Fibroblast of peridontal ligament (primary cell): ENCODE results near the gene TMEFF2.
A peak's percentile ranks its signal among the peaks of the same experiment; 100 is the strongest.
"Not testable (repeated sequence)": the region's sequence is repeated elsewhere in the genome, so short reads cannot be mapped to it uniquely, and the experiment has no call there.

Experiments
- DNase-seq: peaks from one replicate; pipeline ENCODE4 v3.0.0-alpha.2; 2010; ENCODE audit errors: extremely low read depth

TMEFF2 gene

DNA sequence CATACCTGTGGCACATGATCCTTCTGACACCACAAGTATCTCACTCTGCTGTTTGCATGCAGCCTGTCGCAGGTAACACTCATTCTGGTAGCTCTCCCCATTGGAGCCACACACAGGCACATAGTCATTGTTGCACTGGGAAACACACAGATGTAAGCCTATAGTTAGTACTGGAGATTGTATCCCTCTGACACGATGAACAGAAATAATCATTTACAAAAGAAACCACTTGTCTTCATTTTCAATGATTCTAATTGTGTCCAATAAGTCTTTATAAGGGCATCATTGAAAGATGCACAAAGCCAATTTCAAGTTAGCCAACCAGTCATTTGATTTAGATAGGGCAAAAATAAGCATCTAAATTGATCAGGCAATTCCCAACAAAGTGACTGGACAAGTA lies 10.4 kb downstream of the TMEFF2 start:
- DNase-seq: no peak

DNA sequence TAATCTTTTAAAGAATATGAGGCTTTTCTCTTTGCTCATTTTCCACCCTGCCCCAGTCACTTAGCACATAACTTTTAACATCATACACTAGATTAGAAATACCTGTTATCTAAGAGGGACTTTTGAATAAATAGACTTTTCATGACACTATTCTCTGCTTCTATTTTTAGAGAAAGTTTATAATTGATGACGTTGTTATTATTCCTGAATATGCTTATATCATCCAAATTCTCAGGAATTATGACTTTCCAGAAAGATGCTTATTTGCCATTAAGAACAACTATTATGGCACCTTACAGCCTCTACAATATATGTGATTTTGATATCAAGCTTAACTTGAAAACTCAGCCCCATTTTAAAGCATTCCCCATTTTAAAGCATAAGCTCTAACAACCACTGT lies 11.4 kb downstream of the TMEFF2 start:
- no peak for DNase-seq

DNA sequence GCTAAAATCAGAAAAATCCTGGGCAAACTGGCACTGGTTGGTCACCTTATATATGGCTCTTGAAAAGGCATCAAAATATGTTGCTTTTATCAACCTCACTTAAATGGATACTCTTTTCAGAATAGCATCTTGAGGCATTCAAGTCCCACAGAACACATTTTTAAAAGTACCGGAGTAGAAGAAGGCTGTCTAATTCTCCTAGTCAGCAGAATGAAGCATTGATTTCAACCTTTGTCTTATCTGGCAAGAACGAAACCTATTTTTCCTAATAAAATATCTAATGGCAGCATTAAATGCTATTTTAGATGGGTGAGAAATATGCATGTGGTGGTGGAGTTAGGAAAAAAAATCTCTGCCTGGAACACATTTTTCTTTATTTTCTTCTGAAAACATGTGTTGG lies 27.8 kb downstream of the TMEFF2 start:
- DNase-seq: no peak

DNA sequence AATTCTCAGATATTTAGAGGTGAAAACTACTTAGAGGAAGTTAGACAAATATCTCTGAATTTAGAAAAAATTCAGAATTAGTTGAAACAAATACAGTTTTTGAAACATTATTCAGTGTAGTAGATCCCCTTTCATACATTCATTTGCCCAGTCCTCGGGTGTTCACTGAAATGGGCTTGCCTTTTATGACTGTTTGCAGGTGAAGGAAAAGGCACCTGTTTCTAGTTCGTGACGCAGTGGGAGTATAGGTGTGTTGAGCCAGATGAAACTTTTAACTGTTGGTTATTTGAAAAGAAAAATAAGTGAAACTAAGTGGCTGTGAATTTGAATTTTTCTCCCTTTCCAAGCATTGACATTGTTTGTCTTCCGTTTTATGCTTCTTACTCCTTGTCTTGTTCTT lies 28.9 kb downstream of the TMEFF2 start:
- no peak for DNase-seq

DNA sequence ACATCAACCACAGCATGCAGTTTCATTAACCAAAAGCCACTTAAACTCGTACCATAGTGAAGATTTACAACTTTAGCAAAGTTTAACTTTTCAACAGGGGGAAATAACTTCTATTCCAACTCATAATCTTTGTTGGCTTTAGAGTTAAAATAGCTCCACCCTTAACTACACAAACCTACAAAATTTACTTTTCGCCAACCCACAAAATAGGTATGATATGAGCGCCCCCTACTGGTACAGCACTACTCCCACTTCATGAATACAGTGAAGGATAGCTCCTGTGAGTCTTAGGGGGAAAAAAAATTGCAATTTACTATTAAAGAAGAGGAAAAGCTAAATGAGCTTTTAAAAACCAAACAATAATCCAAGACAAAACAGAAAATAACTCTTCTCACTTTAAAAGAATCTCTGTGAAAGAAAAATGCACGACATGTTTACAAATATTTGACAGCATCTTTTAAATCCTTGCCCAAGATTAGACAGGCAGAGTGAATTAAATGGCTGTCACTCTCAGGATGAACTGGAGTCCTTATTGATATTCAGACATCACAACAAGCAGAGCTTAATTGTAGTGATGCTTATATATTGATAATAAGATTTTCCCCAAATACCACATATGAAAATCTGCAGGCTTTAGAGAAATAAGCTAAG lies 32.2 kb downstream of the TMEFF2 start:
- DNase-seq: peak; percentile 88

DNA sequence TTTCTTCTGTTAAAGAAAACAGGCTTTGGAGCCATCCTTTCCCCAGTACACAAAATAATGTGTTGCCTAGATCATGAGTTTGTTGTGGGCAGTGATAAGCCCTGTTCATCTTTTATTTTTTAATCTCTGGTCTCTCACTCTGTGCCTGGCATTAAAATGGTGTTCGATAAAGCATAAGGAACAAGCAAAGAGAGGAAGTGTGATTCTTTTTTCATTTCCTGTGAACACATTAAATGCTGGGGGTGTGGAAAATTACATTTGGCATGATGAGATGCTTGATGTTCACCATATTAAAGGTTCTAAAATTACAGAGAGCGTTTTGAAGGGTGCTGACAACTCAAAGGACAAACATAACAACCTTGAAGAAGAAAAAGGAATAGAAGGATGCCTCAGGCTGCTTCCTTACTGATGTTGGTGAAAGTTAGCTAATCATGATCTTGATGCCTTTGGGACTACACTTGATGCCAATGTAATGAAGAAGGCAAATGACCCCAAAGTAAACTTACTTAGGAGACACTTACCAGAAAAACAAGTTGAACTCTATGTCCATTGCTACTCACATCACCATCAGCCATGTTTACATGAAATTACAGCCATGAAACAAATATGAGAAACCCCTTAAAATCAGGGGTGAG lies 33.0 kb downstream of the TMEFF2 start:
- DNase-seq: no peak

DNA sequence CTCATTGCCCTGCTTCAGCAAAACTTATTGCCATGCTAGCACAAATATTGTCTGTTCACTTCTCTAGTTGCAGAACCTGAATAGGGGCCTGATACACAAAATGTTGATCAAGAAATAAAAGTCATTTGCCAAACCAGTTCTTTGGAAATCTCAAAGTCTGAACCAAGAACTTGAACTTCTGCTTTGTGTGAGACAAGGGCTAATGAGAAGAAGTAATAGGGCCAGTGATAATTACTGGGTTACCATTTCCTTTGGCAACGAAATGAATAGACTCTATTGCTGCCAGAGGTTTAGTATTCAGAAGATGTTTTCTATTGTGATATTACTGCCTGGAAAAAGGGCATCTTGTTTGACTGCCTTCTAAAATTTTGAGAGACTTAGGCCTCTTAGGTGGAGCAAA lies 35.0 kb downstream of the TMEFF2 start:
- no peak for DNase-seq

DNA sequence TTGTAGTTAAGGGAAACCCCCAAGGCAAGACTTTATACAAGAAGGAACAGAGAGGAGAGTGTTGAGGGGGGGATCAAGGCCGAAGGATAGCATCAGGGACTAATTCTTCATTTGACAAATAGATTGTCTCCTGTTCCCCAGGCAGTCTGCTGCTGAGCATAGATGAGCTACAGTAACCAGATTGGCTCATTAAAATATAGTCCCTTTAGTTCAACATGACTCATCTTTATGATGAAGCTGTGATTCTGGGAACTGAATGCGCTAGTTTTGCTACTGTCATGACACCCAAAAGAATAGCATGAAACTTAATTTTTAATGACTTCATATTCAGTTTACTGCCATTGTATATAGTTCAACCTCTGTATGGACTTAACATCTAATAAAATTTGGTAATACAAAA lies 35.5 kb downstream of the TMEFF2 start:
- no peak for DNase-seq

DNA sequence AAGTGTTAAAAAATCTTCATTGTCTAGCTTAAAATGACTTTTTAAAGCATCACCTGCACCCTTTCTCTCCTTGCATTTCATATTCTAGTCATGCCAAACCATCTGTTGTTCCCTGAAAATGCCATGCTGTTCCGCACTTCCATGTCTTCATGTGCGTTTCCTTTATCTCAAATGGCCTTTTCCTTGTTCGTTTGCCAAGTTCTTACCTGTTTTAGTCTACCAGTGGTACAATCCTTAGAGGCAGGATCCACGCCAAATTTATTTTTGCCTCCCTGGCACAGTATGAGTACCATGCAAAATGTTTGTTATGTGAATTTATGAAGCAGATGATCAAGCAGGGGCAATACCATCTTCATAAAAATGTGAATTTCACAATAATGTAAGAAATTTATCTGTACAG lies 37.0 kb downstream of the TMEFF2 start:
- DNase-seq: no peak

DNA sequence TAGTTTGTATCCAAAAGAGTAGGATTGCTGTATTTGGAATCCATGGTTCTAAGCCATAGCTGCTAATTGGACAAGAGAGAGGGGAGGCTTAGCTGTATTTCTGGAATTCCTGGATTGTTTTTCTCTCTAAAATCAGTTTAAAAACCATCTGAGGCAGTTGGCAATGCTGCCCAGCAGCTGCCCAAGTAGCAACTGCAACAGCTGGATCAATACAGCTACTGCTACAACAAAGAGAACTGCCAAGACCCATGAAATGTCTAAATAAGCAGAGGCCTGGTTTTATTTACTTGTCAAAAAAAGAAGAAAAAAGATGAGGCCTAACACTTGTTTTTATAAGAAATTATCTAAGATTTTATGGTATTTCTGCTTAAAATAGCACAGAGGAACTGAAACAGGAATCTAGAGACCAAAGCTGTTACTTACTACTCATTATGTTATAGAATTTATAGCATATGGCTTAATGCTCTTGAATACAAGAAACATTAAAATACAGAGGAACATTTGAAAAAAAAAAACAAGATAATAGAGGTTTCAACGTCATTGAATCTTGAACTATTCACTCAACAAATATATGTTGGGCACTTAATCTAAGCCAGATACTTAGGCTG lies 39.1 kb downstream of the TMEFF2 start:
- peak; percentile 67 for DNase-seq

DNA sequence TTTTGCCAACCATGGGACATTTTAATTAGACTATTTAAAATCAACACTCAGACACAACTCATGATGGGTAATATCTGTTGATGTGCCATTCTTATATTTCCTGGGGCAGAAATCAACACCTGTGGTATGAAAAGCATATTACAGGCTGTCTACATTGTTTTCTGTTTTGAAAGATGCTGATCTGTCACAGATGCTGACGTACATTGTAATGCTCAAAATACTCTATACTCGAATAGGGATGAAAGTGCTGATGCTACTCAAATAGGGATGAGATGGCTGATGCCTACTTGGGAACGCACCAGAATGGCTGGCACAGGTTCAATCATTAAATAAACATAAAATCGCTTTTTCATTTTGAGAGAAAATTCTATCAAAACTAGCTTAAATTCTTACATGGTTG lies 41.2 kb downstream of the TMEFF2 start:
- DNase-seq: no peak

DNA sequence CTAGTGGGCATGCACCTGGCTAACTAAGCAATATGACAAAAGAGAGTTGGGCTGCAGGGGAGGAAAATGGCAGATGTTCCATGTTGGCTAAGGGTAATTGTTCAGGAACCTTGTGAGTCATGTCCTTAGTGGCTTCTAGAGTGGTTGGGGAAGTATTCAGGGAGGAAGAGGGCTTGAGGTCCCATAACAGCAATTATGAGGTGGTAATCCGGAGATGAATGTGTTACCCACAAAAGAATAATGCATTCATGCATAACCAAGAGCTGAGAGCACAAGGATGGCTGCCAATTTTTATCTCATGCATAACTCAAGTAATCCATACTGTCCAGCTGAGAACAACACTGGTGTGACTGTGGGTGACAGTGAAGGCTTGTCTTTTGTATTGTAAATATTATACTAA lies 42.9 kb downstream of the TMEFF2 start:
- peak; percentile 27 for DNase-seq

DNA sequence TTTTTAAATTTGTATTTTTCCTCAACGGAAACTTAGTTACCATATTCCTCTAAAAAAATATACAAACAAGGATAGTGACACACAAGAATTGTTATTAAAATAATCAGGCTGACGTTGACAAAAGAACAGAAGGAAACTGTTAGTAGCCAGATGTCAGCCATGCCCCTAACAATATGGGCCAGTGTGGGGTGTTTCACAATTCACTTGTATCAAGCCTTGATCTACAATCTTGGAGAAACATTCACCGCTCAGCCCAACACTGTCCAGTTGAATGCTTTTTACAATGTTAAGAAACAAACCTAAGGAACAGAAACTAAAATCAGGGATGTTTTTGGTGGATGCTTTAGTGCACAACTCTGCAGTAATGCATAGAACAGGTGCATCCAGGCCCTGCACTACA lies 44.6 kb downstream of the TMEFF2 start:
- DNase-seq: peak; percentile 13

DNA sequence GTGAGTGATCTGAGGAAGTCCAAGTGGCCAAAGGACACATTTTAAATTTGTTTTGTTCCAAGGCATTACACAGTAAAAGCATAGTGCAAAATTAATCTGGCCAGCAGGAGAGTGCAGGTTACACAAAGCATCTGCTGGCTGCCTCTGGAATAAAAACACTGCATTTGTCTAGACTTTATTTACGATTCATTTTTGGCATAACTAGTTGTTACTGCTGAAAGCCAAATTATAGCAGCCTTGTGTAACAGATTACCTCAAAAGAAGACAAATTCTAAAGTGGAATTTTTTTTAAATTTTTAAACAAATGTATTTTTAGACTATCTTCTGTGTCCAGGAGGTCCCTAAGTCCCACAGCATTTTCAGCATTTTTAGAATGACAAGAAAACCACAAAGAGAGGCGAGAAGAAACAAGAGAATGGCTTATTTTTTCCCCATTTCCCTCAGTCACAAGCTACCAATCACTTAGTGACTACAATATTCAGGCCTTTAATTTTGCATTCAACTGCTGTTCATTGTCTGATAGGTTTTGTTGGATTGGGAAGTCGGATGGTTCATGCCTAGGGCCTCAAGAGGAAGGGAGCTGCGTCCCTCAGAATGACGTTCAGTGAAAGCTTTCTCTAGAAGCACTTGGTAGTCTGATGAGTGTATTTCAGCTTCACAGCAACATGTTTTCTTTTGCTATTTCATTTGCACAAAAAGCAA lies 46.0 kb downstream of the TMEFF2 start:
- peak; percentile 72 for DNase-seq

DNA sequence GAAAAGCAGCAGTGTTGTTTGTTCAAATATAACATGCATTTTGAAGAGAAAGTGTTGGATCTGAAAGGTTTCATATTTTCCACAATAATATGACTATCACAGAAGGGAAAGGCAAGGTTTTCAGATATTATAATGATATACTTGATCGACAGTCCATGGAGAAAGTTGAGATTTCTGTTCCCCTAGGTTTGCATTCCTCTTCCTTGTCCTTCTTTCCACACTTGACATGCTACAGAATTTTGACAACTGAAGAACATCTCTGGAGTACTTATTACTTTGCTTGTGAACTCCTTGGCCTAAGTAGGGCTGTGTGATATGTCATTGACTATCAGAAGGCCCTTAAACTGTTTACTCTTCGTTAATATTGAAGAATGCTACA lies 46.5 kb downstream of the TMEFF2 start:
- no peak for DNase-seq

DNA sequence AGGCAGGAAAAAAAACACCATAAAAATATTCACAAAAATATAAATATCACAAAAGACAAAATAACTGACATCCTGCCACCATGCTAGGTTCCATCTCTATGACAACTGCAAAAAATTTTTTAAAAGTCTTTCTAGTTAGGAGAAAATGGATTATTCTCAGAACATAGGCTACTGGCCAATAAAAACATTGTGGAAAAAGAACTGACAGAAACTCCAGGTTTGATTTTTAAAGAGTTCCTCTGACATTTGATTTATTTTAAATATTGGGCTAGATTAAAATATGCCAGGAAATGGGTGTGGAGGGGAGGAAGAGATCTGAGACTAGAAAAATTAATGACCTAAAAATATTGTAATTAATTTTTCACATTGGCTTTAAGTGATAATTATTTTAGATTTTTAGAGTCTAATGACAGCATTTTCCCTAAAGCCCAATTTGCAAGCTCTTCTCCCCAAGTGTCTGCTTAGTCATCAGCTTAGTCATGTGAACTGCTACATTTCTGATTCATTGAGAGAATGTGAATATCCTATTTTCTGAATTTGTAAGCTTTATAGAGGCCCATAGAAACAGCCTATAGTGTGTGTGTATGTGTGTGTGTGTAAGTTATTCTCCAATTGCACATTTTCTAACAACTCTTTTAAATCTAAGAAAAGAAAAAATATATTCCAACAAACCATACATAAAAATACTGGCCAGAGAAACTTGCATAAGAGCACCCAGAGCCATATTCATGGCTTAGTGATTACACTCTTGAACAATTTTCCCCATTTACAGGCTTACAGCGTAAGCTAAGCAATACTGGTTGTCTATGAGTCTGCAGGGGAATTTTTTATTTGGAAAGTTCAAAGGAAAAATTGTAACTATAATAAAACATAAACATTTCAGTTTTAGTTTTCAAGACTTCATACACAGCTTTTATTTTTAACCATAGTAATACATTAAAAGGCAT lies 48.4 kb downstream of the TMEFF2 start:
- DNase-seq: peak; percentile 70

DNA sequence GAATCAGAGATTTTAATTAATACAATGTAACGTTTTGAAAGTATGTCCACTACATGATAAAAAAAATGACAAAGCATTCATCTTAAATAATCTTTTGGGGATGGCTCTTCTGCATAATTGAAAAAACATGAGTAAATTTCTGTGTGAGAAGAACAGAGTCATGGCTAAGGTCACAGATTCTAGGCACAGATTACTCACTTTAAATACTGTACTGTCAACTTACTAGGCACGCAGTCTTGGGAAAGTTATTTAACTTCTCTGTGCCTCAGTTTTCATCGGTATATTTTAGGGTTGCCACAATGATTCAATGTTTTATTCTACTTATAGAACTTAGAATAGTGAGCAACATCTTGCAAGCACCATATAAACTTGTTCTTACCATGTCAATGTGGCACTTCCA lies 49.2 kb downstream of the TMEFF2 start:
- no peak for DNase-seq

DNA sequence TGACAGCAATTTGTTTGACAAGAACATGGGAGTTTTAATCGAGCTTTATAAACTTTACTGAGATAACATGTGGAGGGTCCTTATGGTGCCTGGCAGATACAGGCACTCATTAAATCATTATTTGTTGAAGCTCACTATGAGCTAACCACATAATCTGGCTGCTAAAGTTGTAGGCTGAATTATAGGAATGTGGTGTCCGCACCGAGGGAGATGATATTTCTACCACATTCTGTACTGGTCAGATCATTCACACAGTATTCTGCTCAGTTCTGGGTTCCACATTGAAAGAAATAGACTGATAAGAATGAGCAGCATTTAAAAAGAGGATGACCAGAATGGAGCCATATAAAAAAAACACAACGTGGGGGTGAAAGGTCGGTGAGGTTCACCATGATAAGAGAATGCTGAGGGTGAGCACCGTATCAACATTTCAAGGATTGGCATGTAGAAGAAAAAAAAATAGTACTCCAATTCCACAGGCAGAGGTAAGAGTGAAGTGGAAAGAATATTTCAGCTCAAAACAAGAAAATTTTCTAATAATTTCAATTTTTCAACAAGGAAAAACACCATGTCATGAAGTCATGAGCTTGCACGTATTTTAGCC lies 54.4 kb downstream of the TMEFF2 start:
- no peak for DNase-seq

DNA sequence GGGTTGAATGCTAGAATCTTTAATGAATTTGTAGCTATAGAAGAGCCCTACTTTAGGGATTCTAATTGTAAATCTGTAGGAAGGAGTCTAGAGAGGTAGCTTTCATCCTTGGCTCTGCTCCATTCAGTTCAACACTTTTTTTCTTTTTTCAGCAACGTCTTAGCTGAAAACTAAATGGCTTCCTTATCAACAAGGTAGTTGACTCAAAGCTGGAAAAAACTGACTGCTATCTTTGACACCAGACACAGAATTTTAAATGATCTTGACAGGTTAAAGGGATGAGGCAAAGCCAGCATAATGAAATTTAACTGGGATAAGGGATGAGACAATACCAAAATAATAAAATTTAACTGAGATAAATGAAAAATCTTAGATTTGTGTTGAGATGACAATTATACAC lies 54.9 kb downstream of the TMEFF2 start:
- DNase-seq: no peak

DNA sequence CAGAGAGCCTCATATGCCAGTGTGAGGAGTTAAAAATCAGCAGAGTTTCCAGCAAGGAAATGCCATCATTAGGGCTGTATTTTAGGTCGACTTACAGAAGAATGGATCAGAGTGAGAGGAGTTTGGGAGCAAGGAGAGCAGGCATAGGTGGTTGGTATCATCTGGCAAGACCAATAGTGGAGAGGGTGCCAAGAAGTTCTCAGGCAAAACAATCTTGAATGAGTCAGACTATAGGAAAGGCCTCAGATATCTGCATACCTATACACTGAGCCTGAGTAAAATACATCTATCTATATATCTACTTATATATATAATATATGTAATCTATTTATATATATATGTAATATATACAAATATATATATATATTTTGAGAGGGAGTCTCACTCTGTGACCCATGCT lies 57.3 kb downstream of the TMEFF2 start:
- DNase-seq: no peak

DNA sequence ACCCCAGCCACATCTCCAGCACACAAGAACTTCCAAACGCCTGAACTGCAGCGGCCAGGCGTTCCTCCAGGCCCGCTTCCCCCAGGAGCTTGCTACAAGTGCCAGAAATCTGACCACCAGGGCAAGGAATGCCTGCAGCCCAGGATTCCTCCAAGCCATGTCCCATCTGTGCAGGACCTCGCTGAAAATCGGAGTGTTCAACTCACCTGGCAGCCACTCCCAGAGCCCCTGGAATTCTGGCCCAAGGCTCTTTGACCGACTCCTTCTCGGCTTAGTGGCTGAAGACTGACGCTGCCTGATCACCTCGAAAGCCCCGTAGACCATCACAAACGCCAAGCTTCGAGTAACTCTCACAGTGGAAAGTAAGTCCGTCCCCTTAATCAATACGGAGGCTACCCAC lies 62.1 kb downstream of the TMEFF2 start:
- not testable (repeated sequence) for DNase-seq
